ENCODE data around the gene PPP1R13B. TPM values are rescaled to one million over a fixed set of nuclear protein-coding genes. Genes with fewer than 3 reads are reported as not detected.

PPP1R13B gene
- total and polyA plus RNA-seq, 2 experiments from 2014 or later, result 88.5 to 124 TPM

- H3K27ac ChIP-seq, result no peak overlapping the region
- no peaks in the 10 kb centered on the region for H3K9me3 ChIP-seq (ENCODE audit: low read depth)
- H3K36me3 ChIP-seq, result no peaks in the 10 kb centered on the region
- DNase-seq (ENCODE audit: low read depth in 1 of 2, low spot score in 1 of 2), result no peak
- H3K4me1 ChIP-seq (ENCODE audit: low read depth), result peaks cover 14% of the 10 kb centered on the region
- TF ChIP-seq, protein P1, sequence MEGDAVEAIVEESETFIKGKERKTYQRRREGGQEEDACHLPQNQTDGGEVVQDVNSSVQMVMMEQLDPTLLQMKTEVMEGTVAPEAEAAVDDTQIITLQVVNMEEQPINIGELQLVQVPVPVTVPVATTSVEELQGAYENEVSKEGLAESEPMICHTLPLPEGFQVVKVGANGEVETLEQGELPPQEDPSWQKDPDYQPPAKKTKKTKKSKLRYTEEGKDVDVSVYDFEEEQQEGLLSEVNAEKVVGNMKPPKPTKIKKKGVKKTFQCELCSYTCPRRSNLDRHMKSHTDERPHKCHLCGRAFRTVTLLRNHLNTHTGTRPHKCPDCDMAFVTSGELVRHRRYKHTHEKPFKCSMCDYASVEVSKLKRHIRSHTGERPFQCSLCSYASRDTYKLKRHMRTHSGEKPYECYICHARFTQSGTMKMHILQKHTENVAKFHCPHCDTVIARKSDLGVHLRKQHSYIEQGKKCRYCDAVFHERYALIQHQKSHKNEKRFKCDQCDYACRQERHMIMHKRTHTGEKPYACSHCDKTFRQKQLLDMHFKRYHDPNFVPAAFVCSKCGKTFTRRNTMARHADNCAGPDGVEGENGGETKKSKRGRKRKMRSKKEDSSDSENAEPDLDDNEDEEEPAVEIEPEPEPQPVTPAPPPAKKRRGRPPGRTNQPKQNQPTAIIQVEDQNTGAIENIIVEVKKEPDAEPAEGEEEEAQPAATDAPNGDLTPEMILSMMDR (IDR thresholded peaks at IDR 0.05; ENCODE audit: low read depth, low read length), result no peak
- no peak overlapping the region for H3K4me3 ChIP-seq
- H3K27me3 ChIP-seq, result no peaks in the 10 kb centered on the region
These were observed 137.6 kb downstream of the PPP1R13B start for GRCh38 chr14:103709814-103710213.

DNA sequence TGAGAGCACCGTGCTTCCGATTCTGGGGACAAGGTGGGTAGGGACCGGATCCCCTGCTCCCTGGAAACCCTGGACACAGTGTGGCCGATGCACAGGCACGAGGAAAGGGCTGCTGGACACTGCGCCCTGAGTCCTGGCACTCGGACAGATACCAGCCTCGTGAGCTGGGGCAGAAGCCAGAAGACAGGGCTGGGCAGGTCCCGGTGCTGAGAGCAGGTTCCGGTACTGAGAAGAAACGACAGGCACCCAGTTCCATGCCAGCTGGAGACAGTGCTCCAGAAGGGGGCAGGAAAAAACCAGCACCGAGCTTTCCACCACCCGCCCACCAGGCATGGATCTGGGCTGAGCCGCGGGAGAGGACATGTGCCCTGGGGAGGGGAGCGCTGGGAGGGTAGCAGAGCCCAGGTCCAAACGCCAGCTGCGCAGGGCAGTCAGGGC, 138.6 kb downstream of the PPP1R13B start:
- no peaks in the 10 kb centered on the region for H3K9me3 ChIP-seq (ENCODE audit: low read depth)
- no peak overlapping the region for H3K27ac ChIP-seq
- H3K36me3 ChIP-seq, result peaks cover 4% of the 10 kb centered on the region

DNA sequence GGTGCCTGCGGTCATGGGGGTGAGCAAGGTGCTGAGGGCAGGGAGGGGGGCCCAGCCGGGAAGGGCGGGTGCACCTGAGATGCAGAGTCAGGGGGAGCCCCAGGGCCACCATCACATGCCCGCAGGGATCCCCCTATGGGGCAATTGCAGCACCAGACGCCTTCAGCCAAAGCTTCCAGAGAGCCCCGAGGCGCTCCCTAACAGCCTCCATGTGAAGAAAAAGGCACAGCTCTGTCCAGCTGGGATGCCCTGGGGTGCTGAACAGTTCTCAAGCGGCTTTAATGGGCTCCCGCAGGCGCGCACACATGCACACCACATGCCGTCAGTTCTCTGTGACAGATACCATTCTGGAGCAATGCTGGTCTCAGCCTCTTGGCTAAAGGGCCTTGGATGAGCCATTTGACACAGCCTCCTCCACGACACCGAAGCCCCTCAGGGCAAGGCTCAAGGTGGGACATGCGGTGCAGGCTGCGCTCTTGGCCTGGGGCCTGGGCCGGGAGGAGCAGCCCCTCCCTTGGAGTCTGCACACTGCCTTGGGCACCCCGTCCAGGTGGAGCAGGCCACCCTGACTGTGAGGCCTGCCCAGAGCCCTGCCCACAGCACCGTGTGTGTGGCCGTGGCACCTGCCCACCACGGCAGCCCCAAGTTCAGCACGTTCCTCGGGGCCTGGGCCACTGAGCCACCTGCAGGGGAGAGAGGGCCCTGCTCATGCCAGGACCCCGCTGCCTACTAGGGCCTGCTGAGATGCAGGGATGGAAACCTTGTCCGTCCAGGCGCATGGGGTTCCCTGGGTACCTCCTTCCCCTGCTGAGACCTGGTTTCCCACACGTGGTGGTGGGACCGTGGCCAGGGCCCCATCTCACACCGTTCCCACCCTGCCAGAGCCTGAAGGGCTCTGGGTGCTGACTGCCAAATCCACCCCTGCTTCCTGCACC, 139.8 kb downstream of the PPP1R13B start:
- TF ChIP-seq, protein P1 (IDR thresholded peaks at IDR 0.05; ENCODE audit: low read depth, low read length), result no peak
- Histone ChIP-seq H3K4me3 (no peak overlapping the region), H3K4me1 (ENCODE audit: low read depth) (no peaks in the 10 kb centered on the region), H3K36me3 (peaks cover 4% of the 10 kb centered on the region), H3K27me3 (no peaks in the 10 kb centered on the region), H3K27ac (no peak overlapping the region), H3K9me3 (ENCODE audit: low read depth) (no peaks in the 10 kb centered on the region)
- no peak for DNase-seq (ENCODE audit: low read depth in 1 of 2, low spot score in 1 of 2)

More for the DNA sequence above, 138.6 kb downstream of the PPP1R13B start:
- DNase-seq (ENCODE audit: low read depth in 1 of 2, low spot score in 1 of 2), result no peak
- peaks cover 7% of the 10 kb centered on the region for H3K4me1 ChIP-seq (ENCODE audit: low read depth)
- TF ChIP-seq, protein P1 (IDR thresholded peaks at IDR 0.05; ENCODE audit: low read depth, low read length), result no peak
- H3K27me3 ChIP-seq, result no peaks in the 10 kb centered on the region
- no peak overlapping the region for H3K4me3 ChIP-seq

GRCh38 chr14:103706551-103707328, 140.6 kb downstream of the PPP1R13B start:
- Histone ChIP-seq H3K9me3 (ENCODE audit: low read depth) (no peaks in the 10 kb centered on the region), H3K36me3 (peaks cover 4% of the 10 kb centered on the region), H3K27ac (no peak overlapping the region), H3K4me3 (no peak overlapping the region), H3K27me3 (no peaks in the 10 kb centered on the region), H3K4me1 (ENCODE audit: low read depth) (no peaks in the 10 kb centered on the region)
- TF ChIP-seq, protein P1 (IDR thresholded peaks at IDR 0.05; ENCODE audit: low read depth, low read length), result no peak
- DNase-seq (ENCODE audit: low read depth in 1 of 2, low spot score in 1 of 2), result no peak

DNA sequence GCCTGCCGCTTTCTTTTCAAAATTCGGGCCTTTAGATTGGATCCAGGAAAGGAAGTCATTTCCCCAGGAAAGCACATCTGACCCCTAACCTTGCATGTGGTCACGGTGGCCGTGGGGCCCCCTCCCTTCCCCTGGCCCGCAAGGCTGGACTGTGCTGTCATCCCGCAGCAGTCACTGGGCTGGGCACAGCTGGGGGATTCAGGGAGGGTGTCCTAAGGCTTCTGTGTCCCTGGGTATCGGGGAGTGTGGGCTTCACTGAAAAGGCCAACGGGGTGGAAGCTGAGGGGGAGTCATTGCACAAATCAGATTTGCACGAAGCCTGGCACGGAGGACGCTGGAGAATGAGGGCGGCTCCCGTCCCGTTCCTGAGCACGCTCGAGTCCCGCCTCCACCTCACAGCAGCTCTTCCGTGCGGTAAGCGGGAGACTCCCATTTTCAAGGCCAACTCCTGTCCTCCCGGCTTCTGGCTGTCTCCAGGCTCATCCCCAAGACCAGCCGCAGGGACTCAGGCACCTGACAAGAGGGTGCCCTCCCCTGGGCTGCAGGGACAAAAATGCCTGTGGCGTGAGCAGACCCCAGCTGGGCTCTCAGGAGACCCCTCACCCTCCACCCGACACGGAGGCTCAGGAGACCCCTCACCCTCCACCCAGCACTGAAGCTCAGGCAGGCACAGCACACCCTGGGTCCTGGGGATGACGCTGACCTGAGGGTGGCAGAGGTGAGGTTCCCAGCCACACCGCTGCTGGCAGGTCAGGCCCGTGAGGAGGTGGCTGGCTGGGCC, 141.7 kb downstream of the PPP1R13B start:
- Histone ChIP-seq H3K4me1 (ENCODE audit: low read depth) (no peaks in the 10 kb centered on the region), H3K36me3 (peaks cover 4% of the 10 kb centered on the region), H3K9me3 (ENCODE audit: low read depth) (no peaks in the 10 kb centered on the region), H3K4me3 (no peak overlapping the region), H3K27me3 (no peaks in the 10 kb centered on the region), H3K27ac (peak overlapping the region; percentile 34)
- TF ChIP-seq, protein P1 (IDR thresholded peaks at IDR 0.05; ENCODE audit: low read depth, low read length), result no peak
- no peak for DNase-seq (ENCODE audit: low read depth in 1 of 2, low spot score in 1 of 2)

Measured in cardiac muscle cell (in vitro differentiated cells and primary cell).